ENCODE data around the gene CARD6.
"Not testable (repeated sequence)": the region's sequence is repeated elsewhere in the genome, so short reads cannot be mapped to it uniquely, and the experiment has no call there.

CARD6 gene

DNA sequence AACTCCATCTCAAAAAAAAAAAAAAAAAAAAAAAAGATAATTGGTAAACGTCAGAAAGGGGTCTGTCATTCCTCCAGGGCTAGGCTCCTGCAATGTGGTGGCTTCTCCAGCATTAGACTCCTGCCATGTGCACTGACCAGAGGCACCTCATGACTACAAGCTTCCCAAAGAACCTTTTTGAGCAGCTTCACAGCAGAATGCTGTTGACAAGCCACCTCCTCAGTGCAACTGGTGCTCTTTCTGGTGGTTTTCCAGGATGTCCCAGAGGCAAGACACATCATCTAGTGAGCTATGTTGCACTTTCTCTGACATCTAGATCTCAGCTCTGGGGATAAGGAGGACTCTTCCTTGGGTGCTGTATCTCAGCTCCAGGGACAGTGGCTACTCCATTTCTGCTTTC lies 17.7 kb upstream of the CARD6 start:
- POLR2A ChIA-PET: interaction anchor here (2.2 to 2.6 kb wide), 2 partner anchors 8 to 12 kb away, joined by 7 to 10 read pairs; partner anchors contain the start of gene RPL37
- TF ChIP-seq SP1 (IDR thresholded peaks at IDR 0.05): no peak
- TF ChIP-seq, protein P1, sequence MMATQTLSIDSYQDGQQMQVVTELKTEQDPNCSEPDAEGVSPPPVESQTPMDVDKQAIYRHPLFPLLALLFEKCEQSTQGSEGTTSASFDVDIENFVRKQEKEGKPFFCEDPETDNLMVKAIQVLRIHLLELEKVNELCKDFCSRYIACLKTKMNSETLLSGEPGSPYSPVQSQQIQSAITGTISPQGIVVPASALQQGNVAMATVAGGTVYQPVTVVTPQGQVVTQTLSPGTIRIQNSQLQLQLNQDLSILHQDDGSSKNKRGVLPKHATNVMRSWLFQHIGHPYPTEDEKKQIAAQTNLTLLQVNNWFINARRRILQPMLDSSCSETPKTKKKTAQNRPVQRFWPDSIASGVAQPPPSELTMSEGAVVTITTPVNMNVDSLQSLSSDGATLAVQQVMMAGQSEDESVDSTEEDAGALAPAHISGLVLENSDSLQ (IDR thresholded peaks at IDR 0.05): no peak
- CTCF ChIA-PET: no interaction called here
- DNase-seq (ENCODE audit: extremely low spot score): no peak

DNA sequence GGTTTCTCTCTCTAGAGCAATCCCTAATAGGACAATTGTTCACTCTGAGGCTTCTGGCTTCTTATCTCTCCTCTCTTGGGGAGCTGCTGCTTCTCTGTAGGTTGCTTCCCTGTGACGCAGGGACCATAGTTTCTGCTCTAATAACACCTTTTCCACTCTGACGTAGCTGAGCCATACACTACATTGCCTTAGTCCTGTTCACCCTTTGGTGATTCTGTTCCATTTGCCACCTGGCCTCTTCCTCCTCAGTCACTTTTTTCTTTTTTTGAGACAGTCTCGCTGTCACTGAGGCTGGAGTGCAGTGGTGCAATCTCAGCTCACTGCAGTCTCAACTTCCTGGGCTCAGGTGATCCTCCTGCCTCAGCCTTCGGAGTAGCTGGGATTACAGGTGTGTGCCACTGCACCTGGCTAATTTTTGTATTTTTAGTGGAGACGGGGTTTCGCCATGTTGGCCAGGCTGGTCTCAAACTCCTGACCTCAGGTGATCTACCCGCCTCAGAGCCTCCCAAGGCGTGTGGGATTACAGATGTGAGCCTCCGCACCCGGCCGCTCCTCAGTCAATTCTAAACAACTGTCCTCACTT lies 15.6 kb upstream of the CARD6 start:
- CTCF ChIA-PET: interaction anchor here (0.6 kb wide), 1 partner anchor 1495 kb away, joined by 3 read pairs; no protein-coding TSS in a partner anchor
- POLR2A ChIA-PET: interaction anchor here (0.9 kb wide), 1 partner anchor 27 kb away, joined by 3 read pairs; the partner anchor contains the start of gene PRKAA1
- not testable (repeated sequence) for DNase-seq (ENCODE audit: extremely low spot score)

DNA sequence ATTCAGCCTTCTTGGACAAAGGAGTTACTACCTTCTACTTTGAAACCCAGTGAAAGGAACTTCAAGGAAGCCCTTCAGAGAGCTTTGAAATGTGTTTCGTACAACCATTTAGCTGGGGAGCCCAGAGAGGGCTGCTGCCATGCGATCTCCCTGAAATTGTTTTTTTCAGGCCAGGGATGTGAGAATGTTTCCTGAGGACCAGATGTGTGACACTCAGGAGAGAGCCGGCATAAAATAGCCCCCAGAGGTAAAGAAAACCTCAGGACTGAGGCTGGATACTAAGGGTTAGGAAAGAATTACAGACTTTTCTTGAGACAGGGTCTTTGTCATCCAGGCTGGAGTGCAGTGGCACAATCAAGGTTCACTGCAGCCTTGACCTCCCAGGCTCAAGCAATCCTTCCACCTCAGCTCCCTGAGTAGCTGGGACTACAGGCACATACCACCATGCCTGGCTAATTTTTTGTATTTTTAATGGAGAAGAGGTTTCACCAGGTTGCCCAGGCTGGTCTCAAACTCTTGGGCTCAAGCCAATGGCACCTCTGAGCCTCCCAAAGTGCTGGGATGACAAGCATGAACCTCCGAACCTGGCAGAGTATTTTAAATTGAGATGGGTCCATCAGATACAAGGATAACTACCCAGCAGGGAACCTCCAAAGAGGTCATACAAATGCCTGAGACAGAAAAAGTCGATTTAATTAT lies 14.5 kb upstream of the CARD6 start:
- ChIA-PET CTCF (no interaction called here), POLR2A (interaction anchor here (0.7 kb wide), 1 partner anchor 42 kb away, joined by 3 read pairs; no protein-coding TSS in a partner anchor)
- TF ChIP-seq TARDBP (IDR thresholded peaks at IDR 0.05) (no peak), BHLHE40 (IDR thresholded peaks at IDR 0.05; ENCODE audit: borderline replicate concordance) (no peak), ELF4 (IDR thresholded peaks at IDR 0.05) (no peak), FOXA1 (IDR thresholded peaks at IDR 0.05) (no peak), NFRKB (IDR thresholded peaks at IDR 0.05) (no peak), FOXK2 (IDR thresholded peaks at IDR 0.05) (no peak), L3MBTL2 (conservative IDR thresholded peaks at IDR 0.05) (no peak), ZNF384 (IDR thresholded peaks at IDR 0.05) (no peak), SUZ12 (IDR thresholded peaks at IDR 0.05) (no peak), LEF1 (IDR thresholded peaks at IDR 0.05; ENCODE audit: borderline replicate concordance) (no peak), ARNT (IDR thresholded peaks at IDR 0.05) (no peak), CTBP1 (IDR thresholded peaks at IDR 0.05; ENCODE audit: borderline replicate concordance) (no peak), SP1 (IDR thresholded peaks at IDR 0.05) (no peak), HDGF (IDR thresholded peaks at IDR 0.05; ENCODE audit: borderline replicate concordance) (no peak), FOXM1 (IDR thresholded peaks at IDR 0.05; ENCODE audit: borderline replicate concordance) (no peak)
- TF ChIP-seq, protein P1 (IDR thresholded peaks at IDR 0.05): no peak
- no peak for DNase-seq (ENCODE audit: extremely low spot score)

DNA sequence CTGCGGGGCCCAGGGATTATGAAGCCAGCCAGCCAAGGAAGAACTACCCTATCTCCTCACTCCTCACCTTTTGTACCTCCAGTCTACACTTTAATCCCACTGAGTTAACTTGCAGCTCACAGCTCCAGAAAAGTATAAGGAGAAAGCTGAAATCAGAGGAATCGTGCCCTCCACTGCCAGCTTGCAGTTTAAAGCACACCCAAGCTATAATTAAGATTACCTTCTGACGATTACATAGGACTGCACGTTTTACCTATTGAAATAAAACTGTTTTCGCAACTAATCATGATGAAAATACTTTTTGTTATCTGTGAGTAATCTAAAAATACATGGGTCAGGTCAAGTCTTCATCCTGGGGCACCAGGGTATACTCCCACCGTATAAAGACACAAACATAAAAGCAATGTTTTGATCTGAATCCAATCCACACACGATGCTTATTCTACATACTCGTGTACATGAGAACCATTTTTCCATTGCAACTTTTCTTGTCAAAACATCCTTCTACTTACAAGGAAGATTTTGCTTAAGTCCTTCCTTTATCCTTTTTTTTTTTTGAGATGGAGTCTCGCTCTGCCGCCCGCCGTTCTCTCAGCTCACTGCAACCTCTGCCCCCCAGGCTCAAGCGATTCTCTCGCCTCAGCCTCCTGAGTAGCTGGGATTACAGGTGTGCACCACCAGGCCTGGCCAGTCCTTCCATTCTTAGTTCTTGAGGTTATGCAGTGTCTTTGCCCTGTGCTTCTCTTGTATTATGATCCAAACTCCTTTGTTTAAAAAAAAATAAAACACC lies 13.8 kb upstream of the CARD6 start:
- POLR2A ChIA-PET: interaction anchor here (0.6 kb wide), 1 partner anchor 19 kb away, joined by 3 read pairs; no protein-coding TSS in a partner anchor
- 0 out of 2 replicates have a peak, but pooled peaks have one; percentile 4 for TF ChIP-seq ELF4 (IDR thresholded peaks at IDR 0.05)
- no peak for TF ChIP-seq BHLHE40 (IDR thresholded peaks at IDR 0.05; ENCODE audit: borderline replicate concordance)
- CTCF ChIA-PET: no interaction called here
- no peak for DNase-seq (ENCODE audit: extremely low spot score)

DNA sequence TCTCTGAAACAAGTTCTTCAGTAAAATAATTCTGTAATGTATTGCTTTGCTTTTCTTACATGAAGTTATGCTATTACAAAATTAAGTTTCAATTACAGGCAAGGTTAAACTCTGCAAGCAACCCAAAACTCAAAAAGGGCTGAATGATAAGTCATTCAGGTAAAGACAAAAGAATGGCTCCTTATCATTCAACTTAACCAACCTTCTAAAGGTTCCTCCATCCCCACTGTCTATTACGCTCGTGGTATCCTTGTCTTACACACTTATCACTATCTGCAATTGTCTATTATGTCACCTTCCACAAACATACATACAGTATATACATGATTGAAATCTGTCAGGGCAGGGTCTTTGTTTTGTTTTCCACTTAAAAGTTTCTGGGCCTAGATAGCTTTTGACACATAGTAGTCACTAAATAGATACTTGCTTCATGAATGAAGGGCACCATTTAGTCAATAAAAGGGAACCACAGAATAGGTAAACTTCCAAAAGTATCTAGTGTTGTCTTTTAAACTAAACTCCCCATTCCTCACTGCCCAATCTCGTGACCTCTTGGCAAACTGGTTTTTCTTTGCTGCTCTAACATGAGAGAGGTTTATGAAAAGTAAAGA lies 13.0 kb upstream of the CARD6 start:
- TF ChIP-seq ELF4 (IDR thresholded peaks at IDR 0.05): 0 out of 2 replicates have a peak, but pooled peaks have one; percentile 1
- TF ChIP-seq L3MBTL2 (conservative IDR thresholded peaks at IDR 0.05): no peak
- TF ChIP-seq ZNF384 (IDR thresholded peaks at IDR 0.05): no peak
- TF ChIP-seq SUZ12 (IDR thresholded peaks at IDR 0.05): no peak
- no peak for TF ChIP-seq CTBP1 (IDR thresholded peaks at IDR 0.05; ENCODE audit: borderline replicate concordance)
- POLR2A ChIA-PET: interaction anchor here (0.6 kb wide), 1 partner anchor 20 kb away, joined by 3 read pairs; no protein-coding TSS in a partner anchor
- CTCF ChIA-PET: no interaction called here
- no peak for DNase-seq (ENCODE audit: extremely low spot score)

DNA sequence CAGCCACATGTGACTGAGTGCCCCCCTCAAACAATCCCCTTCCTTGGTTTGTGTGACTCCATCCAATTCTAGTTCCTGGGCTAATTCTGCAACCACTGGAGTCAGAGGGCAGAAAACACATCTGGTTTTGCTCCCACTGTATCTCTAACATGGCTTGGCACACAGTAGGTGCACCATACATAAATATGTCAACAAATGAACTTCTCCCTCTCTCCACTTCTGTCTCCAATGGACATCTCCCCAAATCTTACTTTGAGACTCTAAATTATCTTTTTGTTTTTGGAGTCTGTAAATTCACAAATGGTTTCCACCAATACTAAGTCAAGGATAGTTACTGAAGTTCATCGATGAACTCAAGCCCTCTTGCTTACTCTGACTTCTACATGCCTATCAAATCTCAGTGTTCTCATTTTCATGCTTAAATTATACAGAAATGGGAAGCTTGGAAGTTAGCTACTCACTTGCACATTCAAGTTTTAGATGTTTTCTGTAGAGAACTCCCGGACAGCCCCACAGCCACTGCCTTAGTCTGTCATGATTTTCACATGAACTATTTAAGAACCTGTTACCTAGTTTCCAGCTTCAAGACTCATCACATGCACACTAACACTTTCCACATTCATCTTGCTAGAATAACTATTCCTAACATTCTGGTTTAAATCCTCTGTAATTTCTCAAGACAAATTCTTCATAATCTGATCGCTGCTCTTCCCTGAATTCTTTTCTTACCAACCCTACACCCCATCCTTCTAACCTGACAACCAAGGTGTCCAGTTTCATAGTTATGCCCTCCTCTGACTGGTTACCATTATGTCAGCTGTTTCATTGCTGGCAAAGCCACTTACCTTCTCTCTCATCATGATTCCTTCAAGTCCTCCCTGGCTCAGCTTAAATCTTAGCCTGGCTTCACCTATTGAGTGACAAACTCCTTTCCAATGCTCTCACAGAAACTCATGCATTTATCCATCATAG lies 12.2 kb upstream of the CARD6 start:
- no peak for DNase-seq (ENCODE audit: extremely low spot score)
- POLR2A ChIA-PET: interaction anchor here (0.7 to 1.1 kb wide), 2 partner anchors 16 to 27 kb away, joined by 3 read pairs; no protein-coding TSS in a partner anchor
- TF ChIP-seq, protein P1 (IDR thresholded peaks at IDR 0.05): no peak
- TF ChIP-seq SUZ12 (IDR thresholded peaks at IDR 0.05) (no peak), L3MBTL2 (conservative IDR thresholded peaks at IDR 0.05) (0 out of 2 replicates have a peak, but pooled peaks have one; percentile 8), NFRKB (IDR thresholded peaks at IDR 0.05) (0 out of 2 replicates have a peak, but pooled peaks have one; percentile 21)
- CTCF ChIA-PET: no interaction called here
